Karpas-422 (cell line): ENCODE results near the gene ABCA9. TPM values are rescaled to one million over a fixed set of nuclear protein-coding genes. Genes with fewer than 3 reads are reported as not detected.
"Not testable (repeated sequence)": the region's sequence is repeated elsewhere in the genome, so short reads cannot be mapped to it uniquely, and the experiment has no call there.

Experiments used
- DNase-seq: peaks from one replicate; pipeline ENCODE4 v3.0.0-alpha.2; 2015
- H2AFZ ChIP-seq: fragments of 200-600 bp; sonication (generic); 2 replicates; pipeline ENCODE4 v1.6.1; 2014; ENCODE audit warnings: antibody characterized with exemption, low read length, mixed read lengths
- H3K27ac ChIP-seq: fragments of 200-600 bp; sonication (generic); 2 replicates; pipeline ENCODE4 v1.5.1; 2014; ENCODE audit warnings: mild to moderate bottlenecking, low read length, moderate library complexity
- H3K27me3 ChIP-seq: fragments of 200-600 bp; sonication (generic); 2 replicates; pipeline ENCODE4 v1.6.1; 2014; ENCODE audit warnings: low read length, mixed read lengths
- H3K36me3 ChIP-seq: fragments of 200-600 bp; sonication (generic); 2 replicates; pipeline ENCODE4 v1.6.1; 2014; ENCODE audit warnings: low read length, mixed read lengths; ENCODE audit not compliant: insufficient read depth
- H3K4me1 ChIP-seq: fragments of 200-600 bp; sonication (generic); 2 replicates; pipeline ENCODE4 v1.6.1; 2014; ENCODE audit warnings: mild to moderate bottlenecking, low read length, mixed read lengths
- H3K4me2 ChIP-seq: fragments of 200-600 bp; sonication (generic); 2 replicates; pipeline ENCODE4 v1.6.1; 2014; ENCODE audit warnings: low read length, low read depth, mild to moderate bottlenecking; ENCODE audit not compliant: poor library complexity, severe bottlenecking
- H3K4me3 ChIP-seq: fragments of 200-600 bp; sonication (generic); 2 replicates; pipeline ENCODE4 v1.5.1; 2014; ENCODE audit warnings: mild to moderate bottlenecking, antibody characterized with exemption, low read length, mixed read lengths
- H3K79me2 ChIP-seq: fragments of 200-600 bp; sonication (generic); 2 replicates; pipeline ENCODE4 v1.6.1; 2014; ENCODE audit warnings: mild to moderate bottlenecking, low read length, mixed read lengths
- H3K9ac ChIP-seq: fragments of 200-600 bp; sonication (generic); 2 replicates; pipeline ENCODE4 v1.6.0; 2014; ENCODE audit warnings: low read length
- H3K9me2 ChIP-seq: fragments of 200-600 bp; sonication (generic), shearing (Covaris generic); replicated peaks from 2 replicates; pipeline ENCODE4 v1.6.0; 2014; ENCODE audit warnings: mild to moderate bottlenecking, low read length, moderate library complexity; ENCODE audit not compliant: insufficient read depth
- H3K9me3 ChIP-seq: fragments of 300-700, 200-600 bp; sonication (generic); 2 replicates; pipeline ENCODE4 v1.6.1; 2014; ENCODE audit warnings: low read length, mixed read lengths
- H4K20me1 ChIP-seq: fragments of 200-600 bp; sonication (generic); 2 replicates; pipeline ENCODE4 v1.6.1; 2014; ENCODE audit warnings: mild to moderate bottlenecking, antibody characterized with exemption, low read length, low read depth; ENCODE audit not compliant: insufficient read depth
- total RNA-seq: library from RNA; depleted of rRNA; stranded (reverse); fragments of >200 nt; shearing (Covaris generic); gene quantifications from 2 replicates; pipeline ENCODE4 v1.2.3, GENCODE V29; 2014; ENCODE audit warnings: low replicate concordance

The ABCA9 gene
- total RNA-seq, 1 experiment from 2014 or later: not detected

GRCh38 chr17:68944435-68945035, 116.2 kb downstream of the ABCA9 start:
- H4K20me1 ChIP-seq: no peaks in the 10 kb centered on the region
- no peak overlapping the region for H3K4me2 ChIP-seq
- H2AFZ ChIP-seq: no peak overlapping the region
- H3K9me3 ChIP-seq: no peaks in the 10 kb centered on the region
- no peaks in the 10 kb centered on the region for H3K4me1 ChIP-seq
- no peak overlapping the region for H3K9ac ChIP-seq
- no peaks in the 10 kb centered on the region for H3K79me2 ChIP-seq
- no peak for DNase-seq
- H3K9me2 ChIP-seq: no peaks in the 10 kb centered on the region
- H3K4me3 ChIP-seq: no peak overlapping the region
- H3K27ac ChIP-seq: no peak overlapping the region
- H3K27me3 ChIP-seq: no peaks in the 10 kb centered on the region
- no peaks in the 10 kb centered on the region for H3K36me3 ChIP-seq

GRCh38 chr17:68943812-68944182, 116.9 kb downstream of the ABCA9 start:
- H3K27me3 ChIP-seq, H3K36me3 ChIP-seq, H3K9me3 ChIP-seq, H3K27ac ChIP-seq, H3K9ac ChIP-seq, H3K4me3 ChIP-seq, DNase-seq, H2AFZ ChIP-seq, H3K79me2 ChIP-seq, H3K9me2 ChIP-seq, H4K20me1 ChIP-seq, H3K4me1 ChIP-seq, H3K4me2 ChIP-seq: not testable (repeated sequence)

GRCh38 chr17:68943123-68943811, 117.5 kb downstream of the ABCA9 start:
- H3K27me3 ChIP-seq: no peaks in the 10 kb centered on the region
- H3K4me1 ChIP-seq: no peaks in the 10 kb centered on the region
- no peak overlapping the region for H3K27ac ChIP-seq
- H3K36me3 ChIP-seq: no peaks in the 10 kb centered on the region
- H3K9ac ChIP-seq: no peak overlapping the region
- no peaks in the 10 kb centered on the region for H4K20me1 ChIP-seq
- H3K9me3 ChIP-seq: no peaks in the 10 kb centered on the region
- no peaks in the 10 kb centered on the region for H3K9me2 ChIP-seq
- no peak for DNase-seq
- H2AFZ ChIP-seq: no peak overlapping the region
- H3K79me2 ChIP-seq: no peaks in the 10 kb centered on the region
- no peak overlapping the region for H3K4me3 ChIP-seq
- no peak overlapping the region for H3K4me2 ChIP-seq

GRCh38 chr17:68942389-68942788, 118.3 kb downstream of the ABCA9 start:
- Histone ChIP-seq H3K9ac (no peak overlapping the region), H3K4me2 (no peak overlapping the region), H3K9me3 (no peaks in the 10 kb centered on the region), H2AFZ (no peak overlapping the region), H3K36me3 (no peaks in the 10 kb centered on the region), H3K9me2 (no peaks in the 10 kb centered on the region), H3K27ac (no peak overlapping the region), H3K27me3 (no peaks in the 10 kb centered on the region), H3K79me2 (no peaks in the 10 kb centered on the region), H3K4me1 (no peaks in the 10 kb centered on the region), H4K20me1 (no peaks in the 10 kb centered on the region), H3K4me3 (no peak overlapping the region)
- DNase-seq: no peak

GRCh38 chr17:68941761-68942160, 119.0 kb downstream of the ABCA9 start:
- H3K36me3 ChIP-seq: no peaks in the 10 kb centered on the region
- no peak overlapping the region for H3K9ac ChIP-seq
- no peaks in the 10 kb centered on the region for H4K20me1 ChIP-seq
- no peaks in the 10 kb centered on the region for H3K9me3 ChIP-seq
- no peak overlapping the region for H3K27ac ChIP-seq
- no peak for DNase-seq
- no peak overlapping the region for H3K4me2 ChIP-seq
- no peaks in the 10 kb centered on the region for H3K9me2 ChIP-seq
- H2AFZ ChIP-seq: no peak overlapping the region
- no peaks in the 10 kb centered on the region for H3K27me3 ChIP-seq
- H3K79me2 ChIP-seq: no peaks in the 10 kb centered on the region
- H3K4me3 ChIP-seq: no peak overlapping the region
- no peaks in the 10 kb centered on the region for H3K4me1 ChIP-seq

- Histone ChIP-seq H3K27ac (no peak overlapping the region), H3K9me3 (no peaks in the 10 kb centered on the region), H3K27me3 (no peaks in the 10 kb centered on the region), H2AFZ (no peak overlapping the region), H3K4me3 (no peak overlapping the region), H3K36me3 (no peaks in the 10 kb centered on the region), H3K4me2 (no peak overlapping the region), H3K9ac (no peak overlapping the region), H3K79me2 (no peaks in the 10 kb centered on the region), H3K4me1 (no peaks in the 10 kb centered on the region), H3K9me2 (no peaks in the 10 kb centered on the region), H4K20me1 (no peaks in the 10 kb centered on the region)
- no peak for DNase-seq
These were observed 121.5 kb downstream of the ABCA9 start for GRCh38 chr17:68939195-68939594.

- DNase-seq: no peak
- H3K27ac ChIP-seq: no peak overlapping the region
- H3K9me3 ChIP-seq: no peaks in the 10 kb centered on the region
- H2AFZ ChIP-seq: no peak overlapping the region
- H3K79me2 ChIP-seq: no peaks in the 10 kb centered on the region
- no peak overlapping the region for H3K9ac ChIP-seq
- H3K36me3 ChIP-seq: no peaks in the 10 kb centered on the region
- H3K4me3 ChIP-seq: no peak overlapping the region
- H3K4me1 ChIP-seq: no peaks in the 10 kb centered on the region
- H4K20me1 ChIP-seq: no peaks in the 10 kb centered on the region
- no peak overlapping the region for H3K4me2 ChIP-seq
- no peaks in the 10 kb centered on the region for H3K9me2 ChIP-seq
- H3K27me3 ChIP-seq: no peaks in the 10 kb centered on the region
These were observed 122.7 kb downstream of the ABCA9 start for GRCh38 chr17:68937890-68938514.

GRCh38 chr17:68927516-68927915, 133.2 kb downstream of the ABCA9 start:
- Histone ChIP-seq H3K9me3 (no peaks in the 10 kb centered on the region), H3K9ac (no peak overlapping the region), H4K20me1 (no peaks in the 10 kb centered on the region), H3K4me1 (no peaks in the 10 kb centered on the region), H3K4me3 (no peak overlapping the region), H3K9me2 (no peaks in the 10 kb centered on the region), H3K36me3 (no peaks in the 10 kb centered on the region), H2AFZ (no peak overlapping the region), H3K4me2 (no peak overlapping the region), H3K27me3 (no peaks in the 10 kb centered on the region), H3K27ac (no peak overlapping the region), H3K79me2 (no peaks in the 10 kb centered on the region)
- no peak for DNase-seq
